ENCODE measurements around the gene WNK4. TPM values are rescaled to one million over a fixed set of nuclear protein-coding genes. Genes with fewer than 3 reads are reported as not detected.

WNK4 gene
- total RNA-seq, 2 donors from 2014 or later = 0.08 TPM; not detected in 1

- Histone ChIP-seq H3K4me1 (peaks cover 0 to 22% of the 10 kb centered on the region in 2 donors), H3K27ac (peak within 1 kb of the TSS; percentile 85 to 89), H3K9me3 (no peaks in the 10 kb centered on the region), H3K27me3 (no peaks in the 10 kb centered on the region), H3K36me3 (peaks cover 23% of the 10 kb centered on the region), H3K4me3 (peak within 1 kb of the TSS; percentile 75 to 93)
- peak; percentile 92 for DNase-seq (ENCODE audit: low spot score)
- TF ChIP-seq, protein P1, sequence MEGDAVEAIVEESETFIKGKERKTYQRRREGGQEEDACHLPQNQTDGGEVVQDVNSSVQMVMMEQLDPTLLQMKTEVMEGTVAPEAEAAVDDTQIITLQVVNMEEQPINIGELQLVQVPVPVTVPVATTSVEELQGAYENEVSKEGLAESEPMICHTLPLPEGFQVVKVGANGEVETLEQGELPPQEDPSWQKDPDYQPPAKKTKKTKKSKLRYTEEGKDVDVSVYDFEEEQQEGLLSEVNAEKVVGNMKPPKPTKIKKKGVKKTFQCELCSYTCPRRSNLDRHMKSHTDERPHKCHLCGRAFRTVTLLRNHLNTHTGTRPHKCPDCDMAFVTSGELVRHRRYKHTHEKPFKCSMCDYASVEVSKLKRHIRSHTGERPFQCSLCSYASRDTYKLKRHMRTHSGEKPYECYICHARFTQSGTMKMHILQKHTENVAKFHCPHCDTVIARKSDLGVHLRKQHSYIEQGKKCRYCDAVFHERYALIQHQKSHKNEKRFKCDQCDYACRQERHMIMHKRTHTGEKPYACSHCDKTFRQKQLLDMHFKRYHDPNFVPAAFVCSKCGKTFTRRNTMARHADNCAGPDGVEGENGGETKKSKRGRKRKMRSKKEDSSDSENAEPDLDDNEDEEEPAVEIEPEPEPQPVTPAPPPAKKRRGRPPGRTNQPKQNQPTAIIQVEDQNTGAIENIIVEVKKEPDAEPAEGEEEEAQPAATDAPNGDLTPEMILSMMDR (IDR thresholded peaks at IDR 0.05) = no peak
Observed at GRCh38 chr17:42832934-42833766, 52.7 kb downstream of the WNK4 start, which contains the start of gene PSME3. PSME3 (plus strand) TSS chr17:42833397; CDS start chr17:42833632, 235 bp downstream.

GRCh38 chr17:42833767-42834422, 53.5 kb downstream of the WNK4 start:
- TF ChIP-seq, protein P1 (IDR thresholded peaks at IDR 0.05) = no peak
- DNase-seq (ENCODE audit: low spot score) = no peak
- Histone ChIP-seq H3K4me1 (peaks cover 0 to 22% of the 10 kb centered on the region in 2 donors), H3K9me3 (no peaks in the 10 kb centered on the region), H3K36me3 (peaks cover 31% of the 10 kb centered on the region), H3K27ac (peak overlapping the region; percentile 85 to 89), H3K27me3 (no peaks in the 10 kb centered on the region), H3K4me3 (peak overlapping the region; percentile 75 to 93)

DNA sequence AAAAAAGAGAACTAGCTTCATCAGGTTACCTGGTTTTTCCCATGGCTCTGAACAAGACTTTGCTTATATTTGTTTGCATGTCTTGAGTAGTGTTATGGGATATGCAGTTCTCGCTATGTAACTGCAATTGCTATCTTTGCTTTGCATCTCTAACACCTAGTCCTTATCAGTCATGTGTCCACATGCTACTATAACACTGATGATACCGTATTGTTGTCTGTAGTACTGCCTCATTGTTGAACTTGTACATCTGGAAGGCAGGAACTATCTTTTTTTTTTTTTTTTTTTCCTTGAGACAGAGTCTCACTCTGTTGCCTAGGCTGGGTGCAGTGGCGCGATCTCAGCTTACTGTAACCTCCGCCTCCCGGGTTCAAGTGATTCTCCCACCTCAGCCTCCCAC, 55.3 kb downstream of the WNK4 start:
- peaks cover 0 to 22% of the 10 kb centered on the region in 2 donors for H3K4me1 ChIP-seq
- TF ChIP-seq, protein P1 (IDR thresholded peaks at IDR 0.05) = no peak
- no peak overlapping the region for H3K27ac ChIP-seq
- no peak for DNase-seq (ENCODE audit: low spot score)
- no peaks in the 10 kb centered on the region for H3K27me3 ChIP-seq
- H3K36me3 ChIP-seq = peaks cover 49% of the 10 kb centered on the region
- H3K9me3 ChIP-seq = no peaks in the 10 kb centered on the region
- no peak overlapping the region for H3K4me3 ChIP-seq

DNA sequence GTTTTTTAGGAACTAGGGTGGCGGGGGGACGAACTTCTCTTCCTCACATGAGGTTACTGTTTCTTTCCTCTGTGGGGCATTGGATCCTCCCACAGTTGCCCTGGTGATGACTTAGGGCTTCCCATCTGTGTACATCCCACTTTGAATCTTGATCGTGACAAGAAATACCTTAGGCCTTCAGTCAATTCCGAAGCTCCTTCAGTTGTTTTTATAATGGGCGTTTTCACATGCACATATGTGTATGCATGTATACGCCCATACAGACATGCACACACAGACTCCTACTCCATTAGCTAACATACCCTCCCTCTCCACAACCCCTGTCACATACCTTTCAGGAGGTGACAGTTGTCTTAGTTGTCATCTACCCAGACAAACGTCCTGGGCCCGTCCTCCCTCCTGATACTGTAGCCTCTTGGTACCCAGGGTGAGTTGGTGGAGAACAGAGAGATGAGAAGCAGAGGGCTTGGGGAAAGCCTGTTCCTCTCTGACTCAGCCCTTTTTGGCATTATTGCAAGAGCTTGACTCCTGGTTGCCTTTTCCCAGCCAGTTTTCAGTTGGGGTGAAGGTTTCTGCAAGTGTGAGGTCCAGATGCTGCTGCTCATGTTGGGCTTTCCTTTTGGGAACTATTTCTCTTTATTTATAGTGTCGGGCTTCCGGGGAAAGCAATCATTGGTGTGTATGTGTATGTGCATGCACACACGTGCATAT, 61.7 kb downstream of the WNK4 start:
- H3K4me1 ChIP-seq = peaks cover 0 to 8% of the 10 kb centered on the region in 2 donors
- TF ChIP-seq, protein P1 (IDR thresholded peaks at IDR 0.05) = no peak
- H3K27ac ChIP-seq = no peak overlapping the region
- H3K36me3 ChIP-seq = peaks cover 81% of the 10 kb centered on the region
- no peak for DNase-seq (ENCODE audit: low spot score)
- no peak overlapping the region for H3K4me3 ChIP-seq
- no peaks in the 10 kb centered on the region for H3K27me3 ChIP-seq
- no peaks in the 10 kb centered on the region for H3K9me3 ChIP-seq

DNA sequence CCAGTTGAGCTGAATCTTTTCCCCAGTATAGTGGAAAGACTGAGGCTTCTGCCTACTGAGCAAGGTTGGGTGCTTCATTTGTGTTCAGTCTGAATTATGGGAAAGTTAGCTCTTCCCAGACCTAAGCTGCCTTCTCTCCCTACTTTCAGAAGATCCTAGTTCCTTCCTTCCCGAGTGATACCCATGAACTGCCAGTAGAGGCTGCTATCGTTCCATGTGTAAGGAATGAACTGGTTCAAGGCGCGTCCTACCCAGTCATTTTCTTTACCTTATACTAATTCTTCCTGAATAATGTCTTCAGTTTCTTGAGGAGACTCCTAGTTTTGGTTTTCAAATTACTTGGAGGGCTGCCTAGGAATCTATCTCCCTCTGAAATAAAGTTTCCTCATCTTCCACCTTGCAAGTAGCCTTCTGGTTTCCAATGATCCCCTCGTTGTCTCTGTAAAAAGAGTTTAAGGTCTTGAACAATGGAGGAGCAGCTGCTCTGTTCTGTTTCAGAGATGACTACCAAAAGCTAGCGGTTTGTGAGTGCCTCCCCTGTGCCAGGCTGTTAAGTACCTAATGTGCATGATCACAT, 63.0 kb downstream of the WNK4 start:
- DNase-seq (ENCODE audit: low spot score) = no peak
- Histone ChIP-seq H3K36me3 (peaks cover 68% of the 10 kb centered on the region), H3K27me3 (no peaks in the 10 kb centered on the region), H3K4me3 (no peak overlapping the region), H3K27ac (no peak overlapping the region), H3K9me3 (no peaks in the 10 kb centered on the region), H3K4me1 (peaks cover 0 to 12% of the 10 kb centered on the region in 2 donors)
- TF ChIP-seq, protein P1 (IDR thresholded peaks at IDR 0.05) = peak; percentile 85 to 96

All from right atrium auricular region (tissue), 2 donors.